DLD1 (cell line): ENCODE measurements around the gene RAB26.

ENCODE experiments used
- in situ Hi-C: cut with HindIII; loops from 2 replicates; pipeline ENCODE4 v1.10.0; 2017; ENCODE audit warnings: low sequenced_read_pairs

The RAB26 gene

DNA sequence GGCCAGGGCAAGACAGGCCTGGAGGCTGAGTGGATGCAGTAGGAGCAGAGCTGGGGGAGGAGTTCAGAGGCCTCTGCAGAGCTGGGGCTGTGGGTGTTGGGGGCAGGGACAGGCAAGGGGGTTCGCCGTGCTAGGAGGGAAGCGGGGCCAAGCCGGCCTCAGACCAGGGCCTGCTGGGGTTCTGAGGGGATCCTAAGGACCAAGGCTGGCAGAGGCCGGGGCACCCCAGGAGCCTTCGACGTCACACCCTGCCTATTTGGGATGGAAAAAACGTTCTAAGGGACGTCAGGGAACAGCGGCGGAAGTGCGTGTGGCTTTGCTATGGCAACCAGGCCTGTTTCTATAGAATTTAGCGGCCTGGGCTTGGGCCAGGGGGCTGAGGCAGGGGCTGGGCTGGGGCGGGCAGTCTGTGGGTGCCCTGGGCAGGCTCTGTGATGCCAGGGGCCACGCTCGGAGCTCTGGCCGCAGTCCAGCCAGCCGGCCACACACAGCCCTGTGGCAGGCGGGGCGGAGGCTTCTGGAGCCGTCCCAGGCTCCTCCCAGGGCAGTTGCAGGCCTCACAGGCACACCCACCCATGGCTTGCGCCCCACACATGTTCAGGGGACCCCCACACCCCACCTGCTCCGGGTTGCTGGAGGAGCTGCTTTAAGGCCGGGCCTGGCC is 10.9 kb downstream of the RAB26 start:
- in situ Hi-C loops = no loop called here

DNA sequence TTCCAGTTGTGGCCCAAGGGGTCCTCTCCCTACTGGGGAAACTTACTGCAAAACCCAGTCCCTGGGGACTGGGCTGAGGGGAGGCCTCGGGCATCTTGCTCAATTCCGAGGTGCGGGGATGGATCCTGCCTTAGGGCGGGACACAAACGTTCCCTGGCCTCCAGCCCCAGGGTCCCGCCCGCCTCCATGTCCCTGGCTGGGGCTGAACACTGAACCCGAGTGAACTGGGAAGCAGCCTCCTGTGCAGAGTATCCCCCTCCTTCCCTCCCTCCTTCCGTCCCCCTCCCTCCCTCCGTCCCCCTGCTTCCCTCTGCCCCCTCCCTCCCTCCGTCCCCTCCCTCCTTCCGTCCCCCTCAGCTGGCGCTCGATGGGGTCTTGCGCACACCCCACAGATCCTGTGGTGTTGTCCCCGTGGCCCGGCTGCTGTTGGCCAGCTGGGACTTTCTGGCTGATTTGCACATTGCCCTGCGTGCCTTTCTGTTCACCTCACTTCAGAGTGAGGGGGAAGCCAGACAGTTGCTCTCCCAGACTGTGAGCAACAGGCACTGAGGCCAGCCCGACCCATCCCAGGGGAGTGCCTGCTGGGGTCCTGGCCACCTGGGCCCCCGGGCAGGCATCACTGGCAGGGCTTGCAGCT is 12.6 kb downstream of the RAB26 start:
- in situ Hi-C loops = no loop called here

DNA sequence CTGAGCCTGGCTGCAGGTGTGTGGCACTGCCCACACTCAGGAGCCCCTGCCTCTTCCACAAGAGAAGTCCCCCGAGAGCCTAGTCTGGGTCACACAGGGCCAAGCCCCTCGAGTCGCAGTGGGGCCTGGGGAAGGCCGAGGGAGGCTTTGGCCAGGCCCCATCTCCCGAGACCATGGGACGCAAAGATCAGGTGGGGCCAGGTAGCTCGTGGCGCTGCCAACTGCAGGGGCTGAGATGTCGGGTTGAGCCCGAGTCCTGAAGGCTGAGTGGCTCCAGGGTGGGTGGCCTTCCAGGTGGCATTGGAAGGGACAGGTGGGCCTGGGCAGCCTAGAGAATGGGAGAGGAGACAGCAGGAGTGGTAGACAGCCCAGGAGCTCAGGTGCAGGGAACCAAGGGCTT is 13.5 kb downstream of the RAB26 start:
- in situ Hi-C loops = no loop called here

- in situ Hi-C loops = no loop called here
These were observed 14.3 kb downstream of the RAB26 start for GRCh38 chr16:2162676-2163118.

GRCh38 chr16:2163211-2163881 is 14.9 kb downstream of the RAB26 start:
- in situ Hi-C loops = no loop called here

- in situ Hi-C loops = no loop called here
These were observed 17.4 kb downstream of the RAB26 start for GRCh38 chr16:2165861-2166260.

DNA sequence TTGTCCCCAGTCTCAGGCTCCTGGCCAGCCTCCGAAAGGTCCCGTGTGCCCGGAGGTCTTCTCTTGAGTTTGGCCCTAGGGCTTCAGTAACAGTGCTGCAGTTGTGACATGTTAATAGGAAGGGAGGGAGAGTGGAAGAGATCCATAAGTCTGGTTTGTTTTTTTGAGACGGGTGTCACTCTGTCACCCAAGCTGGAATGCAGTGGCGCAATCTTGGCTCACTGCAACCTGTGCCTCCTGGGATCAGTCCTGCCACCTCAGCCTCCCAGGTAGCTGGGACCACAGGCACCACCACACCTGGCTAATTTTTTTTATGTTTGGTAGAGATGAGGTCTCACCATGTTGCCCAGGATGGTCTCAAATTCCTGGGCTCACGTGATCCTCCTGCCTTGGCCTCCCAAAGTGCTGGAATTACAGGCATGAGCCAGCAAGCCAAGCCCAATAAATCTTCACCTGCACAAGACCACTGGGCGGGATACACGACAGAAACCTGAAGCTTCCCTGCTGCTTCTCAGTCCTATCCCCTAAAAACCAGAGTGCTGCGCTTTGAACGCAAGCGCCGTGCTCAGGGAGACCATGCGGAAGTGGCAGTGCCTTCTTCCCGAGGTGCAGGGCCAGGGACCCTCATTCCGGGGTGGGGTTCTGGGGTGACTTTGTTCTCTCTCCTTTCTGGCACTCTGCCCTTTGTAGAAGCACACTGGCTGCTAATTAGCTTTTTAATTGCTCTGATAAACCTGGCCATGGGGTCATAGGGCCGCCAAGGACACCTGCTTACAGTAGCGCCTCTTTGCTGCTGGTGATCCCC is 18.0 kb downstream of the RAB26 start:
- in situ Hi-C loops = no loop called here

DNA sequence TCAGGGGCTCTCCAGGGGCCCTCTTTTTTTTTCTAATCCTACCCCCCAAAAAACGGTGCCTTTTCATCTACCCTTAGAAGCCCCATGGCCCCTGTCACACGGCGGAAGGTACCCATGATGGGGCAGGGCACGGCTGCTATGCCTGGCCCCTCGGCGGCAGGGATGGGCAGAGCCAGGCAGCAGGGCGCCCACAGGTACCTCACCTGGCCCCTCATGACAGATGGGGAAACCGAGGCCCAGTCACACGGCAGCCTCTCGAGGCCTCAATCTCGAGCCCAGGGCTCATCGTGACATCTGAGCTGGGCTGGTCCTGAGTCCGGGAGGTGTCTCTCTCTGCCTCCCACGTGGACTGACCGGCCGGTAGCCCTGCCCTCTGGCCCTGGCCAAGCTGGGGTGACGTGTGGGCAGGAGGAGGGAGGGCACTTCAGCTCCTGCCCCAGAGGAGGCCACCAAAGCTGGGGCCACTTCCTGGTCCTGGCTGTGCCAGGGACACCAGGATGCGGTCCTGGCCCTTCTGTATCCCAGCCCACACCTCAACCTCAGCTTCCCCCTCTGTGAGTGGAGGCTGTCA is 18.7 kb downstream of the RAB26 start:
- in situ Hi-C loops = no loop called here

- in situ Hi-C loops = no loop called here
These were observed 21.7 kb downstream of the RAB26 start for GRCh38 chr16:2170080-2170479.

GRCh38 chr16:2170587-2171435 is 22.4 kb downstream of the RAB26 start:
- in situ Hi-C loops = no loop called here

- in situ Hi-C loops = no loop called here
These were observed 23.3 kb downstream of the RAB26 start for GRCh38 chr16:2171601-2172178.

DNA sequence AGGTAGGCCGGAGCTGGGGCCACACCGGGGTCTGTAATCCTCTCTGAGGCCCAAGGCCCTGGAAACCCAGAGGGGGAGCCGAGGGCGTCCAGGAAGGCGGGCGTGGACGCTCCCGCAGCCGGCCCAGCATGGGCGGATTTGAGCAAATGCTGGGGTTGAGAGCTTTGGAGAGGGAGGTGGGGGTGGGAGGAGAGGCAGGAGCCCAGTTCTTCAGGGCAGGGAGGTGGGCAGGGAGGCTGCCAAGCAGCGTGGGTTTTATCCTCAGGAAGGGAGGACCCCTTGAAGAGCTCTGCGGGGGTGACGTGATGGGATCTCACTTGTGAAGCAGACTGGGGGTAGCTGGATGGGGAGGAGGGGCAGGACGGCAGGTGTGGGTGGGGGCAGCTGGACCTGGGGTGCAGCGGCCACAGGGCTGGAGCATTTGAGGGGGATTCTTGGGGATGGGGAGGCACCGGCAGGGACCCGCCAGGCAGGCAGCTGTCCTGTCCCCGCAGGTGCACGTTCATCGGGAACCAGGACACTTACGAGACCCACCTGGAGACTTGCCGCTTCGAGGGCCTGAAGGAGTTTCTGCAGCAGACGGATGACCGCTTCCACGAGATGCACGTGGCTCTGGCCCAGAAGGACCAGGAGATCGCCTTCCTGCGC is 24.4 kb downstream of the RAB26 start:
- in situ Hi-C loops = no loop called here

GRCh38 chr16:2173366-2173765 is 24.9 kb downstream of the RAB26 start:
- in situ Hi-C loops = no loop called here

GRCh38 chr16:2173916-2174315 is 25.5 kb downstream of the RAB26 start:
- in situ Hi-C loops = no loop called here

DNA sequence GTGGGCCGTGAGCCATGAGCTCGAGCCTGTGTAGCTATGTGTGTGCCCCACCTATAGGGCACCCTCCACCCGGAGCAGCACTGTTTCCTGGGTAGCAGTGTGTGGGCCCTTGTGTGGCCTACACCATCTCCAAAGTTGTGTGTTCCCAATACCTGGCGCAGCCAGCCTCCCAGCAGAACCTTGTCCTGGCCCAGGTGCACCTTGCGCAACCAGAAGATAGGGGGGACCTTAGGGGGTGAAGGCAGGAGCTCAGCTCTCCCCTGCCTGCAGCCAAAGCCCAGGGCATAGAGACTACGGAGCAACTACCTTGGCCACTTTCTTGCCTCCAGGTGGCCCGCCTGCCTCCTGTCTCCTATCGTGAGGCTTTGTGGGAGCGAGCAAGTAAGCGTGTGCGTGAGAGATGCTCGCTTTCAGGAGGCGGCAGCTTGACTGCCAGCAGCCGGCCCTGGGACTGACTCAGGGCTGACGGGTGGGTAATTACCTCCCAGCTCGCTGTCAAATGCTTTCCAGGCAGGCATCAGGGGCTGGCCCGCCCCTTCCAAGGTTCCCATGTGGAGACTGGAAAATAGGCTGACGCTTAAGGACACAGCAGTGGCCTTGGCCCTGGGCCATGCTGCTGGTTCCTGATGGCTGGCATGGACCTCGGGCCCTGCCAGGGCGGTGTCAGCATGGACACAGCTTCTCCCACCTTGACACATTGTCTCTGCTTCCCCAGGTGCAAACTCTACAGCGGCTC is 26.1 kb downstream of the RAB26 start:
- in situ Hi-C loops = no loop called here

DNA sequence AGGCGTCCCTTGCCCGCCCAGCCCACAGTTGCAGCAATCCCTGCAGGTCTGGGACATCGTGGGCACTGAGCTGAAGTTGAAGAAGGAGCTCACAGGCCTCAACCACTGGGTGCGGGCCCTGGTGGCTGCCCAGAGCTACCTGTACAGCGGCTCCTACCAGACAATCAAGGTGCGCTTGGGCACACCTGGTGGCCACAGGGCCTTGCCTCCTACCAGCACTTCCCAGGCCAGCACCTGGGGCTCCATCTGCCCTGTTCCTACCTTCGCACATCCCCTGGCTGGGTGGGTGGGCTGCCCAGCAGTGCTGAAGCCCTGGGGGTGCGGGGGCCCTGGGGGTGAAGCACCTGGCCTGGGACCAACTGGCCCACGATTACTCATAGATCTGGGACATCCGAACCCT is 27.0 kb downstream of the RAB26 start:
- in situ Hi-C loops = no loop called here

DNA sequence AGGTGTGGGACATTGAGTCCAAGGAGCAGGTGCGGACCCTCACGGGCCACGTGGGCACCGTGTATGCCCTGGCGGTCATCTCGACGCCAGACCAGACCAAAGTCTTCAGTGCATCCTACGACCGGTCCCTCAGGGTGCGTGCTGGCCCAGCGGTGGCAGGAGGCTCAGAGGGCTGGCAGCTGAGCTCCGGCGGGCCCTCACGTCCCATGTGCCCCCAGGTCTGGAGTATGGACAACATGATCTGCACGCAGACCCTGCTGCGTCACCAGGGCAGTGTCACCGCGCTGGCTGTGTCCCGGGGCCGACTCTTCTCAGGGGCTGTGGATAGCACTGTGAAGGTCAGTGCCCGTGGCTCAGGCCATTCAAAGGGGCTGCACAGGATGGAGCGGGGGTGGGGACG is 27.6 kb downstream of the RAB26 start:
- in situ Hi-C loops = no loop called here

GRCh38 chr16:2177101-2177500 is 28.7 kb downstream of the RAB26 start:
- in situ Hi-C loops = no loop called here

DNA sequence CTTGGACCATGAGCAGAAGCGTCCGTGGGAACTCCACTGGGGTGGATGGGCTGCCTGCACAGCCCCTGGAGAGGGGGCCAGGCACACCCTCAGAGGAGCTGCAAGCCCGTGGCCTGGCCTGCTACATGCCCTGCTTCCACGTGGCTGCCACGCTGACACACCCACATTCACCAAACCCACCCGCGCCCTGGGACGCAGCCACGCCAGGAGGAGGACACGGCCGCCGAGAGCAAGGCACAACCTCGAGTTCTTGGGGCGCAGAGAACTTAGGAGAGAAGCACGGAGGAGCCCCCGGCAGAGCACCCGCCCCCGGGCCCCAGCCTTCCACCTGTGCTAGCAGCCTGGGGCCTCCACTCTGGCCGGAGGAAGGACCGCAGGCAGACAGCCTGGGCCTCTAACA is 29.1 kb downstream of the RAB26 start:
- in situ Hi-C loops = no loop called here
